NCI-H2196 treated with DMSO at 0.1 percent for 48 hours (cell line): ENCODE data around the gene LUC7L2.
"Not testable (repeated sequence)": the region's sequence is repeated elsewhere in the genome, so short reads cannot be mapped to it uniquely, and the experiment has no call there.

Experiments used
- DNase-seq: peaks from one replicate; lab custom pipeline; 2025; ENCODE audit not compliant: unreplicated experiment; lab: John Stamatoyannopoulos, UW

LUC7L2 gene

DNA sequence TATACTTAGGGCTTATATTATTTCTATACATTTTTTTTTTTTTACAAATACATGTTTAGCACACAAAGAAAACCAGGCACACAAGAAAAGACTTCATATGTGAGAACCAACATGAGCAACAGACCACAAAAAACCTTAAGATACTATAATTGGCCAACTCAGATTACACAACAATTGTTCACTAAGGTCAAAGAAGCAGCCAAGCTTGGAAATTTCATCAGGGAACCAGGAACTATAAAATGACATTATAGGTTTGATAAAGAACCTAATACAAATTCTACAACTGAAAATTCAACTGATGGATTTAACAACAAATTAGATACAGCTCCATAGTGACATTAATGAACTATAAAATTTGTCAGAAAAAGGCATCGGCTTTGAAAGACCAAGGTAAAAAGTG is 4.4 kb upstream of the LUC7L2 start:
- no peak for DNase-seq

DNA sequence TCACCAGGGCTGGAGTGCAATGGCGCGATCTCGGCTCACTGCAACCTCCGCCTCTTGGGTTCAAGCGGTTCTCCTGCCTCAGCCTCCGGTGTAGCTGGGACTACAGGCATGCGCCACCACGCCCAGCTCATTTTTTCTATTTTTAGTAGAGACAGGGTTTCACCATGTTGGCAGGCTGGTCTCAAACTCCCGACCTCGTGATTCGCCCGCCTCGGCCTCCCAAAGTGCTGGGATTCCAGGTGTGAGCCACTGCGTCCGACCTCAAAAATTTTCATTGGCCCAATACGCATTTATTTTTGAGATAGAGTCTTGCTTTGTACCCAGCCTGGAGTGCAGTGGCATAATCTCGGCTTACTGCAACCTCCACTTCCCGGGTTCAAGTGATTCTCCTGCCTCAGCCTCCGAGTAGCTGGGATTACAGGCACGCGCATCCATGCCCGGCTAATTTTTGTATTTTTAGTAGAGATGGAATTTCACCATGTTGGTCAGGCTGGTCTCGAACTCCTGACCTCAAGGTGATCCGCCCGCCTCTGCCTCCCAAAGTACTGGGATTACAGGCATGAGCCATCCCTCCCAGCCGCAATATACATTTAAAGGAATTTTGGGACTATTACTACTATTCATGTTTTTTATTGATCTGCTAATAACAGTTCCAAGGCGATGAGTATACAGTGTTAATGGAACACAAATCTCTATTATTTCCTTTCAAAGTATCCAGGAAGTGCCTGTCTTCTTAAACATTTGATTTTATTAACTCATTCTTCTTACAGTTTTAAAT is 1.8 kb upstream of the LUC7L2 start:
- not testable (repeated sequence) for DNase-seq

DNA sequence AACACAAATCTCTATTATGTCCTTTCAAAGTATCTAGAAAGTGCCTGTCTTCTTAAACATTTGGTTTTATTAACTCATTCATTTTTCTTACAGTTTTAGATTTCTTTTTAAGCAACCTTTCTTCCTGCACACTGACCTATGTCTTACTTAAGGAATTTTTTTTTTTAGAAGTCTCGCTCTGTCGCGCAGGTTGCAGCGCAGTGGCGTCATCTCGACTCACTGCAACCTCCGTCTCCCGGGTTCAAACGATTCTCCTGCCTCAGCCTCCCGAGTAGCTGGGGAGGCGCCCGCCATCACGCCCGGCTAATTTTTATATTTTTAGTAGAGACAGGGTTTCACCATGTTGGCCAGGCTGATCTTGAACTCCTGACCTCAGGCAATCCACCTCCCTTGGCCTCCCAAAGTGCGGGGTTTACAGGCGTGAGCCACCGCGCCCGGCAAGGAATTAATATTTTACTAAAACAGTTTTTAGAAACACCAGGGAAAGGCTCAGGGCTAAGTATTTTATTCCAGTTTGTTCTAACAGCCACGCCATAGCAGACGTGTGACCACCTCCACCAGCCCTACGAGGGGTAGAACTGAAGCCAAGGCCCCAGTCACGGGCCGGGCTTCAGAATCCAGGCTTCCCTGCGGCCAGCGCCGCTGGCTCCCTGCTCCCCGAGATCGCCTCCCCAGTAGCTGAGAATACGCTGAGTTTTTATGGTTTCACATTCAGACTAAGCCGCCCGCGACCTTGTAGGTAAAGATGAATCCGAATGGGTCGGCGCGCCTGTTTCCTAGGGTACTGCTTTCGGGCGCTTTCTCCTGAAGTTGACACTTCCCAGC is 941 bp upstream of the LUC7L2 start:
- no peak for DNase-seq

DNA sequence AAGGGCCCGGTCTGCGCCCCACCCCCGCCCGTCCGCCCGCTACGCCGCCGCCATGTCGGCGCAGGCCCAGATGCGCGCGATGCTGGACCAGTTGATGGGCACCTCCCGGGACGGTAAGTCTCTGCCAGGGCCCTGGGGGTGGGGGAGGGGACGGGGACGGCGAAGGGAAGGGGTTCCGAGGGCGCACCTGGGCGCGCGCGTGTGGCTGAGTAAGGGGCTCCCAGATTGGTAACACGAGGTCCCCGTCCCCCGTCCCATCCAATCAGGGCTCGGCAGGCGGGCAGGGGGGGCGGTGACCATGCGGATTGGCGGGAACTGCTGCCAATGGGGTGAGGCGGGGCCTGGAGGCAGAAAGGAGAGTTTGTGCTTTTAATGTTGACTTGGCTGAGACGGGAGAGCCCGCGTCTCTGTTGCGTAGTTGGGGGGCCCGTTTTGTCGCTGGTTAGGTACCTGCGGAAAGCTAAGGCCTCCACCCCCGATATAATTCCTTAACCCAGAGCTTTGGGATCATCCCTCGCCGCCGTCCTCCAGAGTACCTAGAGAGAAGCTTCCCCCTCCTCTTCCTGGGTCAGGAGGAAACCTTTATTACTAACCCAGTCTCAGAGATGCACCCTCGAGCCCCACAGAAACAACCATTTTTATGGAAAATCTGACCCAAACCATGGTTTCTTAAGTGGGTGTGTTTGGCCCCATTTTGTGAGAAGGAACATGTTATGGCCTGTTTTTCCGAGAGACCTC is 685 bp downstream of the LUC7L2 start:
- peak; percentile 89 for DNase-seq

DNA sequence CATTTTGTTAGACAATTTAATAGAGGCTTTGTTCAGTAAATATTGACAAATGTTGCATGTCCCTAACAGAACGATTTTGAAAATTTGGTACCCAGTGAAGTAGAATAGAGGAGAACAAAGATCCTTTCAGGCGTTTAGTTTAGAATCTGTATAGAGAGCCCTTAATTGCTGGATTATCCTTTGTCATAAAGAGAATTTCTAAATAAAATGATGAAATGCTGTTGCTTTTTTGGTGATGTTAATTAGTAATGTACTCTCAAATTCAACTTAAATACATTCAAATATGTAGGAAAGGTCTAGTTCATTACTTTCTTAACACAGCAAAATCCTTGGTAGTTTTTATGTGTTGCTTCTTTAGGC is 1.2 kb downstream of the LUC7L2 start:
- DNase-seq: no peak

DNA sequence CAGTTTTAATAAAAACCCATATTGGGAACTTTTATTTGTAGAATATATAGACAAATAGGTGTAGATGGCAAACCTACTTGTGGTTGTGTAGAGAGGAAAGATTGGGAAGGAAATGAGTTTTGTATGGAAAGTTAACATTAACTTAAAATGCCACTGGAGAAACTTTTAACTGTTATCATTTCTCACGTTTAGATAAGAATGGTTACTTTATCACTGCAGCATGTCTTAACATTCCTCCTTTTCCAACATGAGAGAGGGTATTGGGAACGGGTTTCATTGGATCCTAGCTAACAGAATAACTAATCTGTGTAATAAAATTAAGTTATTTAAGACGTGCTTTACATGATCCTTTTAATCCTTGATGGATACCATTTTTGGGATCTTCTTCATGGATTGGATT is 1.8 kb downstream of the LUC7L2 start:
- no peak for DNase-seq

DNA sequence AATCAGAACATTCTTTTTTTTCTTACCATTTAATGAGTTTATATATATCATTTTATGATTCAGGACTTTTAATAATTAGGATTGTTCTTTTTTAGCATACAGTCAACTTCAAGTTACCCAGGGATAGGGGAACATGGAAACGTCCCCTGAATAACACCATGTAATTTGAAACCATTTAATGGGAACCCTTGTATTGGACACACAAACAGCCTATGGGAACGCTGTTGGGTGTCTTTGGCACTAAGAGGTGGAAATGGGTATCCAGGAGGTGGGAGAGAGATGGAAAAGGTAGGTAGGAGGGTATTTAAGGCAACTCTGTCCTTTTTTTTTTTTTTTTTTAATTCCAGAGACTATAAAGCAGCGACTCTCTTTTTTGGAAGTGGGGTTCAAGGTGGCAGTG is 2.6 kb downstream of the LUC7L2 start:
- no peak for DNase-seq

DNA sequence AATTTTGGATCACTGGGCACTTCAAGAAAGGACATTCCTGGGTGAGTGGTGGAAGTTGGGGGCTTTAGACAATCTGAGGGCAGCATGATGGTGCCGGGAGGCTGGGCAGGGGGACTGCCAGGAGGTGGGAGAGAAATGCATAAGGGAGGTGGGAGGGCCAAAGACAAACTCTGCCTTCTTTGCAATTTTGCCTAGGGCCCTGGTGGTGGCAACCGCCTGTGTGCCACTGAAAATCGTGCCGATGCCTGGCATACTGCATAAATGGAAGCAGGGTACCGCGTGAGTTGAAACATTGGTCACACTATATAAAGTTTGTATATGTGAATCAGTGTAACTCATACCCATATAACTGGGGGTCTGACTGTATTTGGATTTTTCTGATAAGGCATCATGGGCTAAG is 3.3 kb downstream of the LUC7L2 start:
- no peak for DNase-seq

DNA sequence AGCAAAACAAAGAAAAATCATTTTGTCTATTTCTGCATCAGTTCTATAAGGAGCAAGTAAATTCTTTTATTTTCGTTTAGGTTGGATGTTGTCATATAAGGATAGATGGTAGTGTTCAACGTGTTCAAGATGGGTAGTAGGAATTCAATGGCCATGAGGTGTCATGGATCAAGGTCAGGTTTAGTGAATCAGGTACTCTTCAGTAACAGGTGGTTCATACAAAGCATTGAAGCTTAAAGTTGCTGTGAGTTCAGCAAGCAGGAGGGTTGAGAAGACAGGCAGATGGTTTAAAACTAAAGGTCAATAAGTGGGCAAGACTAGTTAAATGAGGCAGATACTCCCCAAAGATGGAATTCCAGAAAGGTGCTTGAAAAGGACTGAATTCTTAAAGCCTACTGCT is 5.6 kb downstream of the LUC7L2 start:
- no peak for DNase-seq

DNA sequence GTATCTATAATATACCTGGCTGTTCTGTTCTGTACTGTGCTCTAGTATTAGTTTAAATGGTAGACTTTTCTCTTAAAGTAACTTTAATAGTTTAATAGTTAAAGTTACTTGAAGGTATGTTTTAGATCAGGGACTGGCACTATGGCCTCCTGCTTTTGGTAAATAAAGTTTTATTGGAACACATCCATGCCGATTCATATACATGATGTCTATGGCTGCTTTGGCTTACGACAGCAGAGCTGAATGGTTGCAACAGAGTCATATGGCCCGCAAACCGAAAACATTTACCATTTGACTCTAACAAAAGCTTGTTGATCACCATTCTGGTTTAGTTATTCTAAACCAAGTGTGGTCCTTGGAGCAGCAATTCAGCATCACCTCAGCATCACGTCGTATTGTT is 6.7 kb downstream of the LUC7L2 start:
- DNase-seq: no peak

DNA sequence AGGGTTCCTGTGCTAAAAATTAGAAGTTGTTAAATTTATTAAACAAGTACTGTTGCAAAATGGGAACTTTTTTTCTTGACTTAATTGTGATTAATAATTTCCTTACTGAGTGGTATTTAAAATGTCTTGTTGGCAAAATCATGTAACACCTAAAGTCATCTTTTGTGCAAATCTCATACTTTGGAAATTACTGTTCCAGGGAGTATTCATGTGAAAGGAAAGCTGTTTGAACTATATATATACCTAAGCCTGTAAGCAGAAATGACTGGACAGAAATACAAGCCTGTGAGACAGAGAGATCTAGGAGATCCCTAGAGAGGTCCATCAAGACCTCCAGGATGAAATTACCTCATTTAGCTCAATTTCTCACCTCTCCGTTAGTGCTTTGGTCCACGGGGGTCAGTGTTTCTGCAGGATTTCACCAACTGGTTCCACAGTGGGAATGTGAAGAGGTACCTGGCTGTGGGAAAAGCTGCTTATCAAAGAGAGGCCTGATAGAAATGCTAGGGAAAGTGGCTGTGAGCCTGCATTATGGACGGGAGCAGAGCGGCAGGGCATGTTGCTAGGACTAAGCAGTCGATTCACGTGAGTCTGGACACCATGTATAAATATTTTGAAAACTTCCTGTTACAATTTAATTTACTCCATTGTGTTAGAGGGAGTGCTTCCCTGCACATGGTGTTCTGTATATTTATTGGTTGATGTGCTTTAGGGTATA is 7.9 kb downstream of the LUC7L2 start:
- no peak for DNase-seq

DNA sequence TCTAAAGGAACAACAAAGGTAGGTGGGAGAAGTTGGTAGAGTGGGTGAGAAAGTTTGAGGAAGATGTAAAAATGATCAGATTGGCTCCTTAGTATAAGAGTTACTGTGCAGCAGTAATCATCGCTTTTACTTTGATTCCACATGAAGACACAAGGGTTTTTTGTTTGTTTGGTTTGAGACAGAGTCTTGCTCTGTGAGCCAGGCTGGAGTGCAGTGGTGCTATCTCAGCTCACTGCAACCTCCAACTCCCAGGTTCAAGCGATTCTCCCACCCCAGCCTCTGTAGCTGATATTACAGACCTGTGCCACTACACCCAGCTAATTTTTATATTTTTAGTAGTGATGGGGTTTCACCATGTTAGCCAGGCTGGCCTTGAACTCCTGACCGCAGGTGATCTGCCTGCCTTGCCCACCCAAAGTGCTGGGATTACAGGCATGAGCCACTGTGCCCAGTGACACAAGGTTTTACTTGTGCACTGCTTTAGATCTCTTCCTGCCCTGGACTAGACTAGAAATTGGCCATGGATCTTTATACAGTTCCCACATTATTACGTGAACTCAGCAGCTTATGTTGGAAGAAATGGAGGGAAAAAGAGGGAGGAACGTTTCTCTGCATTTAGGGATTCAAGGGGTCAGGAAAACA is 10.7 kb downstream of the LUC7L2 start:
- DNase-seq: no peak

DNA sequence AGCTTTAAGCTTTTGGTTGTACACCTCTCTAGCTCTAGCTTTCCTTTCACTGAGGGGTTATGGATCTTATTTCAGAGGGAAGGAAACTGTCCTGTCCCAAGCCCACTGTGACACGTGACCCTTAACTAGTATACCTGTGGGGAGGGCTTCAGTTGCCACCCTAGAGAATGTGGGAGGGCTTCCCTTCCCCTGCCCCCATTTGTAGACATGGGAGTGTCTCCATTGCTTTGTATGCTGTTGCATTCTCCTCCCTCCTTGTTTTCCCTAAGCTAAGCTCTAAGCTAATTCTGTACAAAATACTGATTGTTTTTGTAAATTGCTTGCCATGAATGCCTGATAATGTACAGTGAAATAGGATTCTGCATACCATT is 11.2 kb downstream of the LUC7L2 start:
- no peak for DNase-seq

DNA sequence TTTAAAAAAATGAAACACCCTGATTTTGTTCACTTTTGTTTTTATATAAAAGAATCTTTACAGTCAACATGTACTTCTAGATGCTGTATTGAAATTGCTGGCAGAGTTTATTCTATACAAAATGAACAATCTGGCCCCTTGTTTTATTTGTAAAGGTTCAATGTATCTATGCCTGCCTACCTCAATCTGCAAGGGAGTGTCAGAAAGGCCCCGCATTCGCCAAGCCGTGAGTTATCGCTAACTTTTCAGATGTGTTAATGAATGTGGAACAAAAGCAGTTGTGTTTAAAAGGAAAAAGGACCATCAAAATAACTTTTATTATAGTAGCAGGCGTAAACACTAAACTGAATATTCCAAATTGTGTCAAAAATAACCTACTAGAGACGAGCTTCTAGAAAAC is 14.6 kb downstream of the LUC7L2 start:
- DNase-seq: no peak

DNA sequence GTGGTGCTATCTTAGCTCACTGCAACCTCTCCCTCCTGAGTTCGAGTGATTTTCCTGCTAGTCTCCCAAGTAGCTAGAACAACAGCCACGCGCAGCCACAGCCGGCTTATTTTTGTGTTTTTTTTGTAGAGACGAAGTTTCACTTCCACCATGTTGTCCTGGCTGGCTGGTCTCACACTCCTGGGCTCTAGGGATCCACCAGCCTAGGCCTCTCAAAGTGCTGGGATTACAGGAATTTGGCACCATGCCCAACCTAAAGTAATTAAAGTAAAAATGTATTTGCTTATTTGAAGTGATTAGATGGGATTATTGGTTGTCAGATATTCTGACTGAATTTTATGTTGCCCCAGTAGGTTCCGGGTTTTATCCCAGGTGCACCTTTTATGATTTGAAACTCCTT is 22.7 kb downstream of the LUC7L2 start:
- DNase-seq: no peak

DNA sequence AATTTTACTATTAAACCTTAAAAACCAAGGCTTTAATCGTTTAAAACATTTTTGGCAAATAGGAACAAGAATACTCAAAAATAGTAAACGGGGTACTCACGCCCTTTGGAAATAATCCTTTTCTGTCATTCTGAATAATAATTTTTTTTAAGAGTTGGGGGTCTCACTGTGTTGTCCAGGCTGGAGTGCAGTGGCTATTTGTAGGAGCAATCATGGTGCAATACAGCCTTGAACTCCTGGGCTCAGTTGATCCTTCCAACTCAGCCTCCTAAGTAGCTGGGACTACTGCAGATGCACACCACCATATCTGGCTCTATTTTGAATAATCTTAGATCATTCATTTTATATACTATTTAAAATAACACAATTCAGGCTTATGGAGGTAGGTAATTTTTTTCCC is 24.9 kb downstream of the LUC7L2 start:
- DNase-seq: no peak

DNA sequence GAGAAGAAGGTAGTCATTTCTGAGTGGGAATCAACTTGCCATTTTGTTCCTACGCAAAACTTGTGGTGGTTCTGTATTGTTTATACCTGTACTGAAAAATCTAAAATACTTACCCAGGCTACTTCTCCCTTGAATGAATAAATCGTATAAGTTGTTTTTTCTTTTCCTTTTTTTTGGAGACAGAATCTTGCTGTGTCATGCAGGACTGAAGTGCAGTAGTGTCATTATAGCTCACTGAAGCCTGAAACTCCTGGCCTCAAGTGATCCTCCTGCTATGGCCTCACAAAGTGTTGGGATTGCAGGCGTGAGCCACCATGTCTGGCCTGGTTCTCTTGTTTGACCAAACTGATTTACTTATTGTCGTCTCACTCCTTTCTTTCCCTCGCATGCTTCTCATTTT is 27.9 kb downstream of the LUC7L2 start:
- no peak for DNase-seq

DNA sequence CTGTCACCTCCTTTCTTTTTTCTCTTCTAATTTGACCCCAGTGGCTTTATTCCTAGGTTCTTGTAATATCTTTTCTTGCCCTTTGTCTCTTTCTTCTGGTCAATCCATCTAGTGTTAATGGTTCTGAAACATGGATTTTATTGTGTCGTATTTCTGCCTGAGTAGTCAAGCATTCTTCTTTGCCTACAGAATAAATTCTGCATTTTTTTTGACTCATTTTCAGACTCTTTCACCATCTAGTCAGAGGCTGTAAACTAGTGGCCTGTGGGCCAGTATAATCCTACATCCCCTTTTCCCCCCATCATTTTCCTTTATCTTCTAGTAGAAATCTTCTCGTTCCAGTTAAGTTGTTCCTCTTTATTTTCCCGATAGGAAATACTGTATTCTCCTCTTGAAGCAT is 29.4 kb downstream of the LUC7L2 start:
- DNase-seq: no peak

DNA sequence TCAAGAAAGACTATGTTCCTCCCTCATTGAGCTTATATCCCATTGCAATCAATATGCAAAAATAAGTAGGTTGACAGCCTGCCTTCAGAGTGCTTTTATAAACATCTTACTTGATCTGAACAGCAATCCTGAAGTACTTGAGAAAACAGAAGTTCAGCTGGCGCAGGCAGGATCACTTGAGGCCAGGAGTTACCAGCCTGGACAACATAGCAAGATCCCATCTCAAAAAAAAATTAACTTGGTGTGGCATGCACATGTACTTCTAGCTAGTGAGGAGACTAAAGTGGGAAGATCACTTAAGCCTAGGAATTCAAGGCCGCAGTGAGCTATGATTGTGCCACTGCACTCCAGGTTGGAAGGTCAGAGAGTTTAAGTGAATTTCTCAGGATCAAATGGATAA is 30.1 kb downstream of the LUC7L2 start:
- no peak for DNase-seq

DNA sequence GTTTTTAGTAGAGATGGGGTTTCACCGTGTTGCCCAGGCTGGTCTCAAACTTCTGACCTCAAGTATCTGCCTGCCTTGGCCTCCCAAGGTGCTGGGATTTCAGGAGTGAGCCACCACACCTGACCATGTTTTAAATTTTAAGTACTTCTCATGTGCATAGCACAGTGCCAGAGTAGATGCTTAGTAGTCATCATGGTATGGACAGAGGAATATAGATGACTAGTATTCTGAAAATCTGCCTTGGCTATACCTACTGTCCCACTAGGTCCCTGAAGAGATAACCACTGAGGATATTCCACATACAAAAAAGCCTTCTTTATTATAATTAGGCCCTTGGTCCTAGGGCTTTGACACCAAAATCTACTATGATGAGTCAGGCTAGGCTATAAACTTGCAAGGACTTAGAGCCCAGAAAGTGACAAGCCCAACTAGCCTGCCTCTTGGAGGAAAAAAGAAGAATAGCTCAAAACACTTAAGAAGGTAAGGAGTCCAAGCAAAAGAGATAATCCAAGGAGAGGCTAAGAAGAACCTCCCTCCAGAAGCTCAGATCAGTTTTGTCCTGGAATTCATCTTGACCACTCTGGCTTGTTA is 34.0 kb downstream of the LUC7L2 start:
- no peak for DNase-seq

DNA sequence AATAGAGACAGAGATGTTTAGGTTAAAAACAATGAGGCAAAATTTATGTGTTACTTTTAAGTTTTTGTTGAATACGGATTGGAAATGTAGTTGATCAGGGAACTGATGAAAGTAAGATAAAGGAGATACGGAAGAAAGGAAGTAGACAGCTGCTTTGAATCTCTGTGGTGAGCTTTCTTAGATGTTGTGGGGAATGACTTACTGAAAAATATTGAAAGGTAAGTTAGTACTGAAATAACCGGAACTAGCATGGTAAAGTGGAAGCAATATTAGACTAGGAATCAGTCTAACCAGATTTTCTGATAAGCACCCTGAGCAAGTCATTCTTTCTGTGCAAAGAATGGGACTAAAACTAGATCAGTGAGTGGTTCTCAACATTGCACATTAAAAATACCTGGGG is 34.8 kb downstream of the LUC7L2 start:
- DNase-seq: no peak
